Measurements from ENCODE around the gene PTCD1.
A peak's percentile ranks its signal among the peaks of the same experiment; 100 is the strongest.

GRCh38 chr7:99386584-99387238, 51.9 kb downstream of the PTCD1 start:
- peak in 3 of 6 experiments; percentile 20 to 30 (median 21) for TF ChIP-seq CTCF (IDR thresholded peaks at IDR 0.05)
- no peak for TF ChIP-seq POLR2A (IDR thresholded peaks at IDR 0.05)
